ENCODE results near the gene NUP62CL.
A peak's percentile ranks its signal among the peaks of the same experiment; 100 is the strongest.
"Not testable (repeated sequence)": the region's sequence is repeated elsewhere in the genome, so short reads cannot be mapped to it uniquely, and the experiment has no call there.

The NUP62CL gene, protein sequence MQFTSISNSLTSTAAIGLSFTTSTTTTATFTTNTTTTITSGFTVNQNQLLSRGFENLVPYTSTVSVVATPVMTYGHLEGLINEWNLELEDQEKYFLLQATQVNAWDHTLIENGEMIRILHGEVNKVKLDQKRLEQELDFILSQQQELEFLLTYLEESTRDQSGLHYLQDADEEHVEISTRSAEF

DNA sequence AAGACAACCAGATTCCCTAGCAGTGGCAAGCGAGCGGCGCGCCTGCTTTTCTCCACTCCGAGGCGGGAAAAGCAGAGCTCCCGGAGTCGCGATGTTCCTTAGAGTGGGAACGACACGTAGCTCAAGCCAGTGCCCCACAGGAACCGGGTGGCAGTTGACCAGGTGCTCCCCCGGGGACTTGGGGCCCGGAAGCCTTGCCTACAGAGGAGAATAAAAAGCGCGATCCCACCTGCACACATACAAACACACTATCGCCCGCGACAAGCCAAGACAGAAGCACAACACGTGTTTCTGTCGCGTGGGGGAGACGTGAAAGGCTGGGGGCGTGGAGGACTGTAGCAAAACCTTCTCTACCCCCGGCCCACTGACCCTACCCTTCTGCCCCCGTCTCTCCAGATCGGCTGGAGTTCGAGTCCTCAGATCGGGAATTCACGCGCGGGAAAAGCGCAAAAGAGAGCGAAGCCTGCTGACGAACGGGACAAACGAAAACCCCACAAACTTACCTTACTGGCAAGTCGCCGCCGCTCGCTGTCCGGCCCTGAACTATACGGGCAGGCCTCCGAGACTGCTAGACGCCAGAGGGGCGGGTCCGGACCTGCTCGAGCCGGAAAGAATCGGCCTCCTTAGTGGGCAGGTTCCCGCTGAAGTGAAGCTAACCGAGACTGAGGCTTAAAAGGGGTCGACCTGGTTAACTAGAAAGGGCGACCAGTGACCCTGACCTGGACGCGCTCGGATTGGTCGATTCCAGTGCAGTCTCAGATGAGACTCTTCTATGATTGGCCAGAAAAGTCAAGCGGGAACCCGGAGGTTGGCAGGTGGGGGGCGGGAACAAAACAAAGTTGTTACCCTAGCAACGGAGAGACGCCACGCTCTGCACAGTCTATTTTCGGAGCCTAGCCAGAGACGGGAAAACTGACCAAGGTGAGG, at the start of gene NUP62CL, which contains the start of gene DNAAF6:
Gene NUP62CL, minus strand, starts transcription at position 664 of the 927 bp plus-strand sequence. CDS start 31,287 bp downstream, outside the sequence.
Gene DNAAF6, plus strand, starts transcription at position 842 of the 927 bp plus-strand sequence. CDS start 6,265 bp downstream, outside the sequence.
- peak; percentile 68 for DNase-seq

DNA sequence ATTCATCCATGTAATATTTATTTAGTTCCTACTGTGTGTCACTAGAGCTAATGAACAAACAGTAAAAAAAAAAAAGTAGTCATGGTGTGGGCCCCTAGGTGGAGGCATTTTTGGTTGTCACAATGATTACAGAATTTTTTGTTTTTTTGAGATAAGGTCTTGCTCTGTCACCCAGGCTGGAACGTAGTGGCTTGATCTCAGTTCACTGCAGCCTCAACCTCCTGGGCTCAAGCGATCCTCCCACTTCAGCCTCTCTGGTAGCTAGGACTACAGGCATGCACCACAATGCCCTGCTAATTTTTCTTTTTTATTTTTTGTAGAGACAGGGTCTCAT, 22.2 kb upstream of the NUP62CL start:
- no peak for DNase-seq

DNA sequence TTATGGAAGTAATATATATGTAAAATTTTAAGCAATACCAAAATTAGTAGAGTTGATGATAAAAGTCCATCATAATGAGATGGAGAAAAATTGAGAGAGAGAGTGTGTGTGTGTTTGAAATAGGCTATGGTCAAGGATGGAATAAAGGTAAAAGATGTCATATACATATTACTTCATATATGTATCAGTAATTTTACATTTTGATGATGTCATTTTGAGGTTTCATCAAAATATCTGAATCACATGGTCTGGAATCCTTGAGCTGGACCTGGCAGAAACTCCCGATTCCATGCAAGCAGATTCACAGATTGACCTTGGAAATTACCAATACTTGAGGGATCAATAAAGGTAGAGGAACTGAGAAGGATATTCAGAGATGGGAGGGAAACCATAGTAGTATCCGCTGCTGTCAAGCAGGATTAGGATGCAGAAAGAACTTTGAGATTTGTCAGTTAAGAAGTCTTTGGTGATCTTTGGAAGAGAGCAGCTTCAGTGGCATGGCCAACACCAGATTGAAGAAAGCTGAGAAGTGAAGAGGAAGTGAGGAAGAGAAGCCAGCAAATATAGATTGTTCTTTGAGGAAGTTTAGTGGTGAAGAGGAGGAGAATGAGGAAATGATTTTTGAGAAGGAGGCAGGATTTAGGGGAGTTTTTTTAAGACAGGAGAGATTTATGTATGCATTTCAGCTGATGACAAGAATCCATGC, 21.7 kb upstream of the NUP62CL start:
- DNase-seq = no peak

DNA sequence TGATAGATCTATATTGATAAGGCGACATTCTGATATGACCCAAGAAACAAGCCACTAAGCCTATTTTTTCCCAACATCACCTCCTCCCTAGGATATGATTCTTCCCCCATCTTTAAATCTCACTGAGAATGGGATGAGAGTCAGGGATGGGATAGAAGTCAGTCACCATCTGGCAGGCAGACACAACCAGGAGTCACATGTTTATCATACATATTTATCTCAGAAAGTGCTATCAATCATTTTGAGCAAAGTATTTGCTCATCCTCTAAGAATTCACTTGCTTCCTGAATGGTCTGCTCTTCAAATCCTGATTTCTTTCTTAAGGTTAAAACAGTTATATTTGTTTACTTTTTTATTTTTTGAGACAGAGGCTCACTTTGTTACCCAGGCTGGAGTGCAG, 20.5 kb upstream of the NUP62CL start:
- DNase-seq = no peak

DNA sequence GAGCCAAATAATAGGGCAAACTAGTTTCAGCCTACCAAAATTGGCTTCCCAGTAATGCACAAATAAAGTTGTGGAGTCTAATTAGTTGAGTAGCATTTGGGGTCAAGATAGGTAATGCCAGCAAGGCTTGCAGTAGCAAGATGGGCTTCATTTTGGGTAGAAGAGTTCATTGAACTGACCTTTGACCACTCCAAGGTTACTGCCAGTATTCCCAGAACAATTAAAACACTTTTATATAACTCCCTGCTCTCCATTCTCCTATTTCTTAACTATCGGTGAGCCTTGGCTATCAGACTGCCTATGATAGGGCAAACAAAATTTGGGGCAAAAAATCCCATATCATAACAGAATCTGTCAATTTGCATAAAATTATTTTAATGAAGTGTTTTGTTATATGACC, 7.2 kb upstream of the NUP62CL start:
- no peak for DNase-seq

DNA sequence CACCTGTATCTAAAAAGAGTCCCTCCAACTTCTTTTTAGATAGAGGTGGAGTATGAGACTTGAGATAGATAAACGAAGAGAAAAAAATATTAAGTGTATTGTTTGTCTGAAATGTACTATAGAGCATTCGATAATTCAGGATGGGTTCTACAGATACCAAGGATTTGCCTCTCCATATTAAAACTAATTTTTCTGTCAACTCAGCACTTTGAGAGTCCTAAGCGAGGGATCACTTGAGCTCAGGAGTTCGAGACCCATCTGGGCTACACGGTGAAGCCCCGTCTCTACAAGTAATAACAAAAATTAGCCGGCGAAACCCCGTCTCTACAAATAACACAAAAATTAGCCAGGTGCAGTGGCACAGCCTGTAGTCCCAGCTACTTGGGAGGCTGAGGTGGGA, 1.7 kb upstream of the NUP62CL start:
- no peak for DNase-seq

DNA sequence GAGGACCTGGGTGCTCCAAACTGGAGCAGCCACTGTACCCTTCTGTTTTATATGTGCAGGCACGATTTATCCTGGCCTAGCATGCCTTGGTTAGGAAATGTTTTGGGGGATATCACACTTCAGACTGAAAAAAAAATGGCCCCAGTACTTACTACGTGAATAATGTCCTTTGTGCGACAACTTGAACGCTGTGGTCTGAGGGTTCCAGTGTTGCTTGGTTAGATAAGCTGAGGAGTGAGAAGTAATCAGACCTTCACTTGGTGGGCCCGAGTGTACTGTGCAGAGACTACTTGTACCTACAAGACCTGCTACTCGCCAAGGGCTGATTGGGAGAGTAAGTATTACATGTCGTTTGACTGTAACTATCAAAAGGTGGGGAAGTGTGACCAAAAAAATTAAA, 856 bp upstream of the NUP62CL start:
- no peak for DNase-seq

DNA sequence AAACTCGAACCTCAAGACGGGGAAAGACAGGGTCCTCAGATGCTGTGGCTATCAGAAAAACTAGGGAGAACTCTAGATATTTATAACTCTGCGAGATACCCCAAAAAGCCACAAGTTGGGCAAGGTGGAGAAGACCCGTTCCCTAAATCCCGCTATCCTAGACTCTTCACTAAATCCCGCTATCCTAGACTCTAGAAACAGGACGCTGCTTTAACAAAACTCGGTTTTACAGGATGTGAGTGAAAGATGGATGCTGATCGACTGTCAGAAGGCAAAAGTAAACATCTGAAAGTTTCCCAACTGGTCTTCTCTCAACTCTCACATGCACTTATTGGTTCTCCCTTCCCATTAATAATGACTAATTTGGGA, 448 bp upstream of the NUP62CL start:
- DNase-seq = no peak

DNA sequence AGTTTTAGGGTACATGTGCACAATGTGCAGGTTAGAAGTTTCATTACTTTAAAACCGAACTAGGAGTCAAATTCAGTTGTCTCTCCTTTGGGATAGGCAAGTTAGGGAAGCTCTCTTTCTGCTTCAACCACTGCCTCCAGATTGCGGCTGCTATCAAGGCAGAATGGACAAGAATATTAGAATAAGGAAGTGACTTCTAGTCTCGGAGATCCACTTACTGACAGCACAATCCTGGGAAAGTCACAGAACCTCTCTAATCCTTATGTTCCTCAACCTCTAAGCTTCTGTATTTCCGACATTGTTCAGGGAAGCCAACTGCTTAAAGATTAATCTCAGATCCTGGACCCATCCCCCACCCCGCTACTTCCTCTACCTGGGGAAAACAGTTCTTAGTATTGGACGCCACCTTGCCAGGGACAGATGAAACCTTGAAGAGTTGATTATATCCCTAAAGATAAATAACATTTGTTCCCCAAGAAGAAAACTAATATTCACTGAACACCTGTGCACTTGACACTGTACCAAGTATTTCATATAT, 2.1 kb downstream of the NUP62CL start:
- no peak for DNase-seq

DNA sequence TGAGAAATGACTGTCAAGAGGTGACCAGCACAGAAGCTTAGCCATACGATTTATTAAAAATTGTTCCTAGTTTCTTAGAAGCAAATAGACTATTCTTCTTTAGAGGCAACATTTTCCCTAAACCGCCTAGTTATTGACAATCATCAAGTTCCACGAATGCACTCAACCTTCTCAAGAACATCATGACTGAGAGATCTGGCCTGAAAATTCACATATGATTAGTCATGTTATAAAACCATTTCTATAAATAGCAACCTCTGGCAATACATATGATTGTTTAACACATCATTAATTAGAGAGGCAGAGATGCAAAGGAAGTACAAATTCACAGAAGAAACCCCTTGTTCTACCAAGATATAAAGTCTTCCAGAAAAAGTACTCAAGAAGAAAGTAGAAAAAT, 6.7 kb downstream of the NUP62CL start:
- DNase-seq = no peak

DNA sequence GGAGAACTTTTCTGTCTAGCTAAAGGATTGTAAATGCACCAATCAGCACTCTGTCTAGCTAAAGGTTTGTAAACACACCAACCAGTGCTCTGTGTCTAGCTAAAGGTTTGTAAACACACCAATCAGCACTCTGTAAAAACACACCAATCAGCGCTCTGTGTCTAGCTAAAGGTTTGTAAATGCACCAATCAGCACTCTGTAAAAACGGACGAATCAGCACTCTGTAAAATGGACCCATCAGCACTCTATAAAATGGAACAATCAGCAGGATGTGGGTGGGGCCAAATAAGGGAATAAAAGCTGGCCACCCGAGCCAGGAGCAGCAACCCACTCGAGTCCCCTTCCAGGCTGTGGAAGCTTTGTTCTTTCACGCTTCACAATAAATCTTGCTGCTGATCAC, 8.2 kb downstream of the NUP62CL start:
- not testable (repeated sequence) for DNase-seq

DNA sequence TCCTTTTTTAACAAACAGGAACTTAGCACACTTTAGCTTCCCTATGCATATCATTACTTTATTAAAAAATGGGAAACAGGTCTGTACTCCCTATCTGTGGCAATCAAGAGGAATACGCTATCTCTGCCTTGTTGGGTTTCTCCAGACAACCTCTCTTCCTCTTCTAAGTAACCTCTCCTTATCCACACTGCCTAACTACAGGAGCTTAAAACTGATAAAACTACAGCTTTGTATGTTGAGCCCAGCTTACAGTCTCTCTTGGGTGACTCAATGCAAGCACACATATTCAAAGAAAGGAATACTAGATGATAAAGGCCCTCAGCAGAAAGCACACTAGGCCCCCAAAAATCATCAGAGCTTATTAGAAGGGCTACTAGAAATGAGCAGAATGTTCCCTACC, 8.9 kb downstream of the NUP62CL start:
- DNase-seq = no peak

DNA sequence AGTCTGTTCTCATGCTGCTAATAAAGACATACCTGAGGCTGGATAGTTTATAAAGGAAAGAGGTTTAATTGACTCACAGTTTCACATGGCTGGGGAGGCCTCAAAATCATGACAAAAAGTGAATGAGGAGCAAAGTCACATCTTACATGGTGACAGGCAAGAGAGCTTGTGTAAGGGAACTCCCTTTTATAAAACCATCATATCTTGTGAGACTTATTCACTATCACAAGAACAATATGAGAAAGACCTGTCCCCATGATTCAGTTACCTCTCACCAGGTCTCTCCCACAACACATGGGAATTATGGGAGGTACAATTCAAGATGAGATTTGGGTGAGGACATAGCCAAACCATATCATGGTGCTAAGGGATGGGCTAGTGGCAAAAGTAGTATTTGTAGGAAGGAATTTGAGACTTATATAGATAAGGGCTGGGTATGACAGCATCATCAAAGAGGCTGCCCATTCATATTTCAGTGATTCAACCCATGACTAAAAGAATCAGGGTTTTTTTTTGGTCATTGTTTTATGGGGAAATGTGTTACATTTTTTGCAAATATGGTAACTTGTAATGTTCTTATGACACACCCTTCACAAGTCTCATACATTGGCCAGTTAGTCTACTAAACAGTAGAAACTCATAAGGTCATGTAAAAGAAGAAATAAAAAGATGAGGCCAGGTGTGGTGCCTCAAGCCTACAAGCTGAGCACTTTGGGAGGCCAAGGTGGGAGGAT, 34.7 kb downstream of the NUP62CL start:
- no peak for DNase-seq

DNA sequence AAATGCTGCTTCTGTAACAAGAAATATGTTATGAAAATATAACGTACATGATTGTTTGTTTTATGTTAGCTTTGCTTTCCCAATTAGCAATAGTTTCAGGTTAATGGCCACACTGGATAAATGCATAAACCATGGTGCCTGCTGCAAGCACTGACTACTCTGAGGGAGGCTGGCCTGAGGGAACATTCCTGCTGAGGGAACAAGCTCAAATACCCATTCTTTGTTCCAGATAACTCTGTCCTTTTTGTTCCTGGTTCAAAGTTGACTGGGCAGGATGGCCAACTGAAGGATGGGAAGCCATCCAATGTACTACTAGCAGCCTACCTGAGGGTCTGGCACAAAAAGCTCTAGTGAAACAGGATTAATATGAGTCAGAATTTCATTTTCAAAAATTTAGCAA, 37.5 kb downstream of the NUP62CL start:
- DNase-seq = no peak

DNA sequence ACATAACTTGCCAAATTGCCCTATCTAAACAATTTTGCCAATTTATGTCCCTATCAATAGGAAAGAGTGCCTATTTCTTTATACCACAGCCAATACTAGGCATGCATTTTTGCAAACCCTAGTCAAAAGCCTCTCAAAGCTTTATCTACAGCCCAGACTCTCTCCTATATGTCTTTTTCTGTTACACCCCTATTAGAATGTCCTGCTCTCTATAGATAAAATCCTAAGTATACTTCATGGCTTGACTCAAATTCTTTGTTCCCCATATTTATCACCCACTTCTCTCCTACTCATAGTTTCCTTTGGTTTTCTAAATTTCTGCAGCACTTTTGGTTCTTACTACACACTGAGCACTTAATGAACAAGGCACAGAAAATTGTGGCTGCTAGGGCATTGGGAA, 38.0 kb downstream of the NUP62CL start:
- no peak for DNase-seq

DNA sequence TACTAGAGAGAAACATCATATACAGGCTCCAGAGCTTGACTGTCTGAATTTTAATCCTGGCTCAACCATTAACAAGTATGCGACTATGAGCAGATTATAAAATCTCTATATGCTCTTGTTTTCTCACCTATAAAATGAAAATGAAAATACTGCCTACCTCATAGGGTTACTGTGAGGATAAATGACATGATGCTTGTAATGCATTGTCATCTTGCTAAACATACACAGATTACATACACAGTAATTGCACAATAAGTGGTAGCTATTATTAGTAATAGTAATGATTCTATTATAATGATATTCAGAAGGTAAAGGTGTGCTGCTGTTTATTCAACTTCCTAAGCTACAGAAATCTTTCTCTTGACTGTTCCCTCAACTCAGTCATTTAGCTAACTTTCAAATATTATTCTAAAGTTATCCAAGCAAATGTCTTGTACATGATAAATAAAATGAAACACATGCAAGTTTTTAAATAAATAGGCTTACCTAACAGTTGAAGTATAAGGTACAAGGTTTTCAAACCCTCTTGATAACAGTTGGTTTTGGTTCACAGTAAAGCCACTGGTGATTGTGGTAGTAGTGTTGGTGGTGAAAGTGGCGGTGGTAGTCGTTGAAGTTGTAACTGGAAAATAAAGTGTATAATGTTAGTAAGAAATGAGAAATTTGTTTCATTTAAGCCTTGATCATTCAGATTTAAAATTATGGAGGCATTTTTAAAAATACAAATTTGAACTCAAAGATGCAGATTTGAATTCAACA, 38.9 kb downstream of the NUP62CL start:
- no peak for DNase-seq

DNA sequence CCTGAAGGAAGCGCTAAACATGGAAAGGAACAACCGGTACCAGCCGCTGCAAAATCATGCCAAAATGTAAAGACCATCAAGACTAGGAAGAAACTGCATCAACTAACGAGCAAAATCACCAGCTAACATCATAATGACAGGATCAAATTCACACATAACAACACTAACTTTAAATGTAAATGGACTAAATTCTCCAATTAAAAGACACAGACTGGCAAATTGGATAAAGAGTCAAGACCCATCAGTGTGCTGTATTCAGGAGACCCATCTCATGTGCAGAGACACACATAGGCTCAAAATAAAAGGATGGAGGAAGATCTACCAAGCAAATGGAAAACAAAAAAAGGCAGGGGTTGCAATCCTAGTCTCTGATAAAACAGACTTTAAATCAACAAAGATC, 48.6 kb downstream of the NUP62CL start:
- DNase-seq = not testable (repeated sequence)

DNA sequence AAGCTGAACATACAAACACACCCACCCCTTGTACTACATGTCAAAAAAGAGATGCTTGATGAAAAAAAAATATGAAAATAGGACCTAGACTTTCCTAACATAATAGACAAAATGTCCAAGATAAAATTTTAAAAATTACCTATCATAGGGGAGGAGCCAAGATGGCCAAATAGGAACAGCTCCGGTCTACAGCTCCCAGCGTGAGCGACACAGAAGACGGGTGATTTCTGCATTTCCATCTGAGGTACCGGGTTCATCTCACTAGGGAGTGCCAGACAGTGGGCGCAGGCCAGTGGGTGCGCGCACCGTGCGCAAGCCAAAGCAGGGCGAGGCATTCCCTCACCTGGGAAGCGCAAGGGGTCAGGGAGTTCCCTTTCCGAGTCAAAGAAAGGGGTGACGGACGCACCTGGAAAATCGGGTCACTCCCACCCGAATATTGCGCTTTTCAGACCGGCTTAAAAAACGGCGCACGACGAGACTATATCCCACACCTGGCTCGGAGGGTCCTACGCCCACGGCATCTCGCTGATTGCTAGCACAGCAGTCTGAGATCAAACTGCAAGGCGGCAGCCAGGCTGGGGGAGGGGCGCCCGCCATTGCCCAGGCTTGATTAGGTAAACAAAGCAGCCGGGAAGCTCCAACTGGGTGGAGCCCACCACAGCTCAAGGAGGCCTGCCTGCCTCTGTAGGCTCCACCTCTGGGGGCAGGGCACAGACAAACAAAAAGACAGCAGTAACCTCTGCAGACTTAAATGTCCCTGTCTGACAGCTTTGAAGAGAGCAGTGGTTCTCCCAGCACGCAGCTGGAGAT, 50.4 kb downstream of the NUP62CL start:
- DNase-seq = not testable (repeated sequence)

DNA sequence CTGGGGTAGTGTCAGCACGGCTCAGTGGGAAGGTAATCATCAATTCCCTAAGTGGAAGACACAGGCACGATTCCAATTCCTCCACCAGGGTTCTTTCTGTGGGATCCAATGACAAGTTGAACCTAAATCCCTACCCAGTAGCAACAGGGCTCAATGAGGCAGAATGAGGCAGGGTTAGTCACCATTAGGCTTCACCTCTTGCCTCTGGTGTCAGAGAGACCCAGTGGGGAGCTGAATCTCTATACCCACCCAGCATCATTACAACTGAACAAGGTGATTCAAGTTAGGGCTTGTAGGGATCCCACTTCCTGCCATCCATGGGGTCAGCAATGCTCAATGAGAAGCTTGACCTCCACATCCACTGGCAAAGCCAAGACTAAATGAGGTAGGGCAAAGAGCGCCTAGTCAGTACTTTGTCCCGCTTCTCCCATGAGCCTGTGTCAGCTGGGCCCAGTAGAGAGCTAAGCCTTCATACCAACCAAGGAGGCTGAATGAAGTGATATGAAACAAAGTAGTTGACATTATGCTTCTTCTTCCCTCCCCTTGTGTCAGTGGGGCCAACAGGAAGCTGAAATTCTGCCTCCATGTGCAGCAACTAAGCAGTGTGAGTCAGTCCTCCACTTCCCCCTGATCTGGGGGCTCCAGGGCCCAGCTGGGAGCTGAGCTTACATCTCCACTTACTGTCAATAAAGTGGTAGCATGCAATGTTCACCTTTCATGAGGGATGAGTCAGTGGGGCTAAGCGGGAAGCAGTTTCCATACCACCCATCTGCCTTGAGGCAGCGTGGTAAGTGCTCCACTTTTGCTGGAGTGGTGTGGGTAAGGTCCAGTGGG, 51.2 kb downstream of the NUP62CL start:
- DNase-seq = peak; percentile 56

DNA sequence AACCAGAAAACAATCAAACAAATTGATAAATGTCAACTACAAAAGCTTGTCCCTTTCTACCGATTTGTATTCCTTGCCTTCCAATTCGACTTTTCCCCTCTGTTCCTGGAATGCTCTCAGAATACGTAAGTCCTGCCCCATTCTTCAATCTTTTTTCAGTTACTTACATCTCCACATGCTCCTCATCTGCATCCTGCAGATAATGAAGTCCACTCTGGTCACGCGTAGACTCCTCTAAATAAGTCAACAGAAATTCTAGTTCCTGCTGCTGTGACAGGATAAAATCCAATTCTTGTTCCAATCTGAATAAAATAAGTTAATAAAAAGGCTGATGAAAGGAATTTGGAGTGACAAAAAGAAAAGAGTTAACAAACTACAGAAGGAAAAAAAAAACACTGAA, 53.2 kb downstream of the NUP62CL start:
- no peak for DNase-seq
